ENCODE data around the gene CCDC28A.

DNA sequence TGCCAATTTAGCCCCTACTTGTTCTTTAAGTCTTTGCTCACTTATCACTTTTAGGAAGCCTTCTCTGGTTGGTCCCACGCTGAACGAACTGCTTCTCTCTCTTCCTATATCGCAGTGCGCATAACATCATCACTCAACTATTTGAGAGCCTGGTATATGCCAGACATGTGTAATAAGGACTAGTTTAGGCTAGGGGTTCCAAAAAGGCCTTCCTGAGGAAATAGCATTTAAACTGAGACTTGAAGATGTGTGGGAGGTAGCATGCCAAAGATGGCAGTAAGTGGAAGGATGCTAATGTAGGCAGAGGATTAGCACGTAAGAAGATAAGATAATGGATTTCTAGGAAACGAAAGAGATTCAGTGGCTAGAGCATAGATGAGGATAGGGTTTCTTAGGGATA, 4.8 kb downstream of the CCDC28A start:
- TF ChIP-seq ZNF544 (tag by site-specific recombination; IDR thresholded peaks at IDR 0.05) = no peak
- TF ChIP-seq, protein P1, sequence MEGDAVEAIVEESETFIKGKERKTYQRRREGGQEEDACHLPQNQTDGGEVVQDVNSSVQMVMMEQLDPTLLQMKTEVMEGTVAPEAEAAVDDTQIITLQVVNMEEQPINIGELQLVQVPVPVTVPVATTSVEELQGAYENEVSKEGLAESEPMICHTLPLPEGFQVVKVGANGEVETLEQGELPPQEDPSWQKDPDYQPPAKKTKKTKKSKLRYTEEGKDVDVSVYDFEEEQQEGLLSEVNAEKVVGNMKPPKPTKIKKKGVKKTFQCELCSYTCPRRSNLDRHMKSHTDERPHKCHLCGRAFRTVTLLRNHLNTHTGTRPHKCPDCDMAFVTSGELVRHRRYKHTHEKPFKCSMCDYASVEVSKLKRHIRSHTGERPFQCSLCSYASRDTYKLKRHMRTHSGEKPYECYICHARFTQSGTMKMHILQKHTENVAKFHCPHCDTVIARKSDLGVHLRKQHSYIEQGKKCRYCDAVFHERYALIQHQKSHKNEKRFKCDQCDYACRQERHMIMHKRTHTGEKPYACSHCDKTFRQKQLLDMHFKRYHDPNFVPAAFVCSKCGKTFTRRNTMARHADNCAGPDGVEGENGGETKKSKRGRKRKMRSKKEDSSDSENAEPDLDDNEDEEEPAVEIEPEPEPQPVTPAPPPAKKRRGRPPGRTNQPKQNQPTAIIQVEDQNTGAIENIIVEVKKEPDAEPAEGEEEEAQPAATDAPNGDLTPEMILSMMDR (tag by site-specific recombination; IDR thresholded peaks at IDR 0.05) = no peak
- TF ChIP-seq ZNF654 (tag by site-specific recombination; IDR thresholded peaks at IDR 0.05; ENCODE audit: low read depth) = no peak
- TF ChIP-seq ZNF274 (IDR thresholded peaks at IDR 0.05; ENCODE audit: low read length) = no peak
- no peak for TF ChIP-seq ZNF274 (tag by site-specific recombination; IDR thresholded peaks at IDR 0.05; ENCODE audit: borderline replicate concordance)
- no peak for TF ChIP-seq YY1 (tag by site-specific recombination; IDR thresholded peaks at IDR 0.05)
- TF ChIP-seq, protein P2, sequence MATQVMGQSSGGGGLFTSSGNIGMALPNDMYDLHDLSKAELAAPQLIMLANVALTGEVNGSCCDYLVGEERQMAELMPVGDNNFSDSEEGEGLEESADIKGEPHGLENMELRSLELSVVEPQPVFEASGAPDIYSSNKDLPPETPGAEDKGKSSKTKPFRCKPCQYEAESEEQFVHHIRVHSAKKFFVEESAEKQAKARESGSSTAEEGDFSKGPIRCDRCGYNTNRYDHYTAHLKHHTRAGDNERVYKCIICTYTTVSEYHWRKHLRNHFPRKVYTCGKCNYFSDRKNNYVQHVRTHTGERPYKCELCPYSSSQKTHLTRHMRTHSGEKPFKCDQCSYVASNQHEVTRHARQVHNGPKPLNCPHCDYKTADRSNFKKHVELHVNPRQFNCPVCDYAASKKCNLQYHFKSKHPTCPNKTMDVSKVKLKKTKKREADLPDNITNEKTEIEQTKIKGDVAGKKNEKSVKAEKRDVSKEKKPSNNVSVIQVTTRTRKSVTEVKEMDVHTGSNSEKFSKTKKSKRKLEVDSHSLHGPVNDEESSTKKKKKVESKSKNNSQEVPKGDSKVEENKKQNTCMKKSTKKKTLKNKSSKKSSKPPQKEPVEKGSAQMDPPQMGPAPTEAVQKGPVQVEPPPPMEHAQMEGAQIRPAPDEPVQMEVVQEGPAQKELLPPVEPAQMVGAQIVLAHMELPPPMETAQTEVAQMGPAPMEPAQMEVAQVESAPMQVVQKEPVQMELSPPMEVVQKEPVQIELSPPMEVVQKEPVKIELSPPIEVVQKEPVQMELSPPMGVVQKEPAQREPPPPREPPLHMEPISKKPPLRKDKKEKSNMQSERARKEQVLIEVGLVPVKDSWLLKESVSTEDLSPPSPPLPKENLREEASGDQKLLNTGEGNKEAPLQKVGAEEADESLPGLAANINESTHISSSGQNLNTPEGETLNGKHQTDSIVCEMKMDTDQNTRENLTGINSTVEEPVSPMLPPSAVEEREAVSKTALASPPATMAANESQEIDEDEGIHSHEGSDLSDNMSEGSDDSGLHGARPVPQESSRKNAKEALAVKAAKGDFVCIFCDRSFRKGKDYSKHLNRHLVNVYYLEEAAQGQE (tag by site-specific recombination; IDR thresholded peaks at IDR 0.05) = no peak
- no peak for TF ChIP-seq KLF16 (tag by site-specific recombination; IDR thresholded peaks at IDR 0.05)
- TF ChIP-seq ZNF548 (tag by site-specific recombination; IDR thresholded peaks at IDR 0.05) = no peak
- TF ChIP-seq SCRT1 (tag by site-specific recombination; IDR thresholded peaks at IDR 0.05; ENCODE audit: borderline replicate concordance) = no peak
- TF ChIP-seq, protein P3, sequence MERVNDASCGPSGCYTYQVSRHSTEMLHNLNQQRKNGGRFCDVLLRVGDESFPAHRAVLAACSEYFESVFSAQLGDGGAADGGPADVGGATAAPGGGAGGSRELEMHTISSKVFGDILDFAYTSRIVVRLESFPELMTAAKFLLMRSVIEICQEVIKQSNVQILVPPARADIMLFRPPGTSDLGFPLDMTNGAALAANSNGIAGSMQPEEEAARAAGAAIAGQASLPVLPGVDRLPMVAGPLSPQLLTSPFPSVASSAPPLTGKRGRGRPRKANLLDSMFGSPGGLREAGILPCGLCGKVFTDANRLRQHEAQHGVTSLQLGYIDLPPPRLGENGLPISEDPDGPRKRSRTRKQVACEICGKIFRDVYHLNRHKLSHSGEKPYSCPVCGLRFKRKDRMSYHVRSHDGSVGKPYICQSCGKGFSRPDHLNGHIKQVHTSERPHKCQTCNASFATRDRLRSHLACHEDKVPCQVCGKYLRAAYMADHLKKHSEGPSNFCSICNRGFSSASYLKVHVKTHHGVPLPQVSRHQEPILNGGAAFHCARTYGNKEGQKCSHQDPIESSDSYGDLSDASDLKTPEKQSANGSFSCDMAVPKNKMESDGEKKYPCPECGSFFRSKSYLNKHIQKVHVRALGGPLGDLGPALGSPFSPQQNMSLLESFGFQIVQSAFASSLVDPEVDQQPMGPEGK (tag by site-specific recombination; IDR thresholded peaks at IDR 0.05) = no peak
- no peak for TF ChIP-seq ZNF785 (tag by site-specific recombination; IDR thresholded peaks at IDR 0.05)
- TF ChIP-seq, protein P4, sequence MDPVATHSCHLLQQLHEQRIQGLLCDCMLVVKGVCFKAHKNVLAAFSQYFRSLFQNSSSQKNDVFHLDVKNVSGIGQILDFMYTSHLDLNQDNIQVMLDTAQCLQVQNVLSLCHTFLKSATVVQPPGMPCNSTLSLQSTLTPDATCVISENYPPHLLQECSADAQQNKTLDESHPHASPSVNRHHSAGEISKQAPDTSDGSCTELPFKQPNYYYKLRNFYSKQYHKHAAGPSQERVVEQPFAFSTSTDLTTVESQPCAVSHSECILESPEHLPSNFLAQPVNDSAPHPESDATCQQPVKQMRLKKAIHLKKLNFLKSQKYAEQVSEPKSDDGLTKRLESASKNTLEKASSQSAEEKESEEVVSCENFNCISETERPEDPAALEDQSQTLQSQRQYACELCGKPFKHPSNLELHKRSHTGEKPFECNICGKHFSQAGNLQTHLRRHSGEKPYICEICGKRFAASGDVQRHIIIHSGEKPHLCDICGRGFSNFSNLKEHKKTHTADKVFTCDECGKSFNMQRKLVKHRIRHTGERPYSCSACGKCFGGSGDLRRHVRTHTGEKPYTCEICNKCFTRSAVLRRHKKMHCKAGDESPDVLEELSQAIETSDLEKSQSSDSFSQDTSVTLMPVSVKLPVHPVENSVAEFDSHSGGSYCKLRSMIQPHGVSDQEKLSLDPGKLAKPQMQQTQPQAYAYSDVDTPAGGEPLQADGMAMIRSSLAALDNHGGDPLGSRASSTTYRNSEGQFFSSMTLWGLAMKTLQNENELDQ (tag by site-specific recombination; IDR thresholded peaks at IDR 0.05; ENCODE audit: low read depth) = no peak
- no peak for TF ChIP-seq ZNF121 (tag by site-specific recombination; IDR thresholded peaks at IDR 0.05)
